Upper lobe of left lung (tissue), 4 donors: Measurements from ENCODE around the gene VIPR1.

ENCODE experiments used
- CTCF ChIP-seq, 6 experiments: fragments of 450-650 bp in 4 of 6; fragments of 200-600 bp in 2 of 6; sonication (generic) in 2 of 6; IDR thresholded peaks; one replicate each; pipeline ENCODE4 v1.5.1; 2016 to 2019; ENCODE audit warnings: antibody characterized with exemption in 6 of 6
- EP300 ChIP-seq, 4 donors: sonication (generic); formaldehyde crosslinking; IDR thresholded peaks; one replicate each; pipeline ENCODE4 v1.5.1; 2017; ENCODE audit warnings: antibody characterized with exemption in 4 of 4, control low read depth in 2 of 4
- POLR2A ChIP-seq, 4 donors: fragments of 450-650 bp; IDR thresholded peaks; one replicate each; pipeline ENCODE4 v1.5.1; 2016 to 2017; ENCODE audit warnings: antibody characterized with exemption in 4 of 4, mild to moderate bottlenecking in 2 of 4
- POLR2AphosphoS5 ChIP-seq, 2 donors: sonication (generic); formaldehyde crosslinking; IDR thresholded peaks; one replicate each; pipeline ENCODE4 v1.5.1; 2017; ENCODE audit warnings: antibody characterized with exemption in 2 of 2

GRCh38 chr3:42472555-42472954, 29.9 kb upstream of the VIPR1 start:
- TF ChIP-seq CTCF (IDR thresholded peaks at IDR 0.05): no peak
- TF ChIP-seq POLR2AphosphoS5 (IDR thresholded peaks at IDR 0.05): no peak
- TF ChIP-seq EP300 (IDR thresholded peaks at IDR 0.05): no peak
- TF ChIP-seq POLR2A (IDR thresholded peaks at IDR 0.05): no peak
